Body of pancreas (tissue), 4 donors: Measurements from ENCODE around the gene PLK1.

ENCODE experiments used
- CTCF ChIP-seq, 7 experiments: fragments of 450-650 bp in 4 of 7; fragments of 200-600 bp in 3 of 7; sonication (generic) in 3 of 7; IDR thresholded peaks; one replicate each; pipeline ENCODE4 v1.5.1; 2016 to 2019; ENCODE audit warnings: antibody characterized with exemption in 7 of 7
- POLR2A ChIP-seq, 3 donors: fragments of 450-650 bp; IDR thresholded peaks; one replicate each; pipeline ENCODE4 v1.6.1; 2016; ENCODE audit warnings: antibody characterized with exemption in 3 of 3, mild to moderate bottlenecking in 2 of 3

DNA sequence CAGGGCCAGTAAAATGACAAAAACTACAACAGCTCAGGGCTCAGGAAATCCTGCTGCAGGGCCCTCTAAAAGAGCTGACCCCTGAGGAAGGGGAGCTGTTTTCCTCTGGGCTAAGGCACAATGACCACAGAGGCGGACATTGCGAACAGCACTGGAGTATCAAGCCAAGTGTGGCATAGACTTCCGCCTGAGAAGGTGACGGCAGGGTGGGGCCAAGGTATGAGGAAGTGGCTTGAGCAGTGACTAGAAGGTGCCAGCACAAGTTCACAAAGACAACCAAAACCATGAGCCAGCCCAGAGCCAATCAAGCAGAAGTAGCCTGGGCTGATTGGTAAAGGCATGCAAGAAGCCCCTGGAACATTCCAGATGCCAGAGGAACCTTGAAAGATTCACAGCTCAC, 20.4 kb downstream of the PLK1 start:
- TF ChIP-seq CTCF (IDR thresholded peaks at IDR 0.05) = no peak
- no peak for TF ChIP-seq POLR2A (IDR thresholded peaks at IDR 0.05)
